Measurements from ENCODE around the gene RASGRP1. TPM values are rescaled to one million over a fixed set of nuclear protein-coding genes. Genes with fewer than 3 reads are reported as not detected.
A peak's percentile ranks its signal among the peaks of the same experiment; 100 is the strongest.

The RASGRP1 gene
- total and polyA plus RNA-seq, 2 donors (not counting 1 experiment from before 2014, with no cell fraction given): 1.6 TPM; not detected in 1

DNA sequence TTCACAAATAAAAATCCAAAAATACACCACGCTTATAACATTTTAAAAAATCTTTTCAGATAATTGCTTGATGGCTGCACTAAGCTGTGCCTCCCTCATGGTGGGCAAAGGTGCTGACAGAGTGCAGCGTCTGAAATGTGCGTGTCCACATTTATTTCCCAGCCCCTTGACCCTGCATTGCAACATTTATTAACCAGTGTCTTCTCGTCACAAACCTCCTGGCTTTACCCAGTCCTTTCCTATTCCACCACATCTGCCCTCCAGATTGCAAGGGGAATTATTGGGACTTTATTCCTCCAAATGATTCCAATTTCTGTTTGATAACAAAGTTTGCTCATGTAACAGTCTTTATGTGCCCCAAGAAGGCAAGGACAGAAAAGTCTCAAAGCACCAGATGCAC is 5.5 kb downstream of the RASGRP1 start:
- H3K27ac ChIP-seq (ENCODE audit: insufficient read depth, low read length): no peak overlapping the region
- H4K20me1 ChIP-seq (ENCODE audit: control insufficient read depth, extremely low read depth, insufficient read depth, low read length): no peaks in the 10 kb centered on the region
- no peak overlapping the region for H3K9ac ChIP-seq (ENCODE audit: insufficient read depth, low read length)
- no peaks in the 10 kb centered on the region for H3K36me3 ChIP-seq (ENCODE audit: control insufficient read depth, insufficient read depth, low read length)
- H3K79me2 ChIP-seq (ENCODE audit: control insufficient read depth, insufficient read depth, low read length): no peaks in the 10 kb centered on the region
- H2AFZ ChIP-seq (ENCODE audit: low read length): no peak overlapping the region
- no peaks in the 10 kb centered on the region for H3K27me3 ChIP-seq (ENCODE audit: control insufficient read depth, insufficient read depth, low read length)
- no peak for DNase-seq (ENCODE audit: low read depth in 2 of 2)
- H3K9me3 ChIP-seq (ENCODE audit: control insufficient read depth, insufficient read depth, low read depth, low read length): no peaks in the 10 kb centered on the region
- no peaks in the 10 kb centered on the region for H3K4me1 ChIP-seq (ENCODE audit: control insufficient read depth, extremely low read depth, insufficient read depth, low read length)
- H3K4me2 ChIP-seq (ENCODE audit: extremely low read depth, insufficient read depth, low read length): no peak overlapping the region
- TF ChIP-seq CTCF (conservative IDR thresholded peaks at IDR 0.05 in 1 of 2, IDR thresholded peaks at IDR 0.05 in 1 of 2; ENCODE audit: low read depth in 1 of 2, low read length in 2 of 2) (no peak), EZH2 (IDR thresholded peaks at IDR 0.05; ENCODE audit: low read length, missing control alignments) (no peak)
- no peak overlapping the region for H3K4me3 ChIP-seq (replicated peaks in 1 of 4; ENCODE audit: control extremely low read depth in 1 of 4, insufficient read depth in 1 of 4, low read depth in 3 of 4, low read length in 4 of 4)

GRCh38 chr15:38558372-38559059 is 6.1 kb downstream of the RASGRP1 start:
- Histone ChIP-seq H3K9me3 (ENCODE audit: control insufficient read depth, insufficient read depth, low read depth, low read length) (no peaks in the 10 kb centered on the region), H4K20me1 (ENCODE audit: control insufficient read depth, extremely low read depth, insufficient read depth, low read length) (no peaks in the 10 kb centered on the region), H3K27ac (ENCODE audit: insufficient read depth, low read length) (no peak overlapping the region), H3K36me3 (ENCODE audit: control insufficient read depth, insufficient read depth, low read length) (no peaks in the 10 kb centered on the region), H3K4me1 (ENCODE audit: control insufficient read depth, extremely low read depth, insufficient read depth, low read length) (no peaks in the 10 kb centered on the region), H2AFZ (ENCODE audit: low read length) (no peak overlapping the region), H3K27me3 (ENCODE audit: control insufficient read depth, insufficient read depth, low read length) (no peaks in the 10 kb centered on the region), H3K4me2 (ENCODE audit: extremely low read depth, insufficient read depth, low read length) (no peak overlapping the region), H3K79me2 (ENCODE audit: control insufficient read depth, insufficient read depth, low read length) (no peaks in the 10 kb centered on the region), H3K9ac (ENCODE audit: insufficient read depth, low read length) (no peak overlapping the region), H3K4me3 (replicated peaks in 1 of 4; ENCODE audit: control extremely low read depth in 1 of 4, insufficient read depth in 1 of 4, low read depth in 3 of 4, low read length in 4 of 4) (no peak overlapping the region)
- TF ChIP-seq CTCF (conservative IDR thresholded peaks at IDR 0.05 in 1 of 2, IDR thresholded peaks at IDR 0.05 in 1 of 2; ENCODE audit: low read depth in 1 of 2, low read length in 2 of 2) (no peak), EZH2 (IDR thresholded peaks at IDR 0.05; ENCODE audit: low read length, missing control alignments) (no peak)
- DNase-seq (ENCODE audit: low read depth in 2 of 2): peak; percentile 14 to 51

DNA sequence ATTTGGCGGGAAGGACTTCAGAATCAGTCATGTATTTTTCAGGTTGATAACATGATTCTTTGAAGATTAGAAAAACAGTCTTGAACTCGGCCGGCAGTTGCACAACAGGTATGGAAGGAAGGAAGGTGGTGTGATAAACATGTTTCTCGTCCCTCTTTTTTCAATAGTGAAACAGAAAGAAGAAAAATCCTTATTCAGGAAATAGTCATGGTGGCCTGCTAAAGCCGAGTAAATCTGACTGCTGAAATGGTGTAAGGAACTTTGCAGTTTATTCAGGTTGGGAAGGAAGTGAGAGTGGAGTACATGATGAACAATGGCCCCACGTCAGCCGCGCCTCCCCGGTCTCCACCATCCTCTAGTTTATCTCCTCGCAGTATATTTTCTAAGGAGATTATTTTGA is 6.7 kb downstream of the RASGRP1 start:
- no peaks in the 10 kb centered on the region for H3K36me3 ChIP-seq (ENCODE audit: control insufficient read depth, insufficient read depth, low read length)
- H3K9ac ChIP-seq (ENCODE audit: insufficient read depth, low read length): no peak overlapping the region
- H3K4me1 ChIP-seq (ENCODE audit: control insufficient read depth, extremely low read depth, insufficient read depth, low read length): no peaks in the 10 kb centered on the region
- H3K79me2 ChIP-seq (ENCODE audit: control insufficient read depth, insufficient read depth, low read length): no peaks in the 10 kb centered on the region
- no peaks in the 10 kb centered on the region for H3K9me3 ChIP-seq (ENCODE audit: control insufficient read depth, insufficient read depth, low read depth, low read length)
- no peak overlapping the region for H2AFZ ChIP-seq (ENCODE audit: low read length)
- no peak overlapping the region for H3K4me2 ChIP-seq (ENCODE audit: extremely low read depth, insufficient read depth, low read length)
- no peak overlapping the region for H3K4me3 ChIP-seq (replicated peaks in 1 of 4; ENCODE audit: control extremely low read depth in 1 of 4, insufficient read depth in 1 of 4, low read depth in 3 of 4, low read length in 4 of 4)
- no peaks in the 10 kb centered on the region for H4K20me1 ChIP-seq (ENCODE audit: control insufficient read depth, extremely low read depth, insufficient read depth, low read length)
- no peaks in the 10 kb centered on the region for H3K27me3 ChIP-seq (ENCODE audit: control insufficient read depth, insufficient read depth, low read length)
- DNase-seq (ENCODE audit: low read depth in 2 of 2): no peak
- TF ChIP-seq EZH2 (IDR thresholded peaks at IDR 0.05; ENCODE audit: low read length, missing control alignments) (no peak), CTCF (conservative IDR thresholded peaks at IDR 0.05 in 1 of 2, IDR thresholded peaks at IDR 0.05 in 1 of 2; ENCODE audit: low read depth in 1 of 2, low read length in 2 of 2) (no peak)
- no peak overlapping the region for H3K27ac ChIP-seq (ENCODE audit: insufficient read depth, low read length)

All from fibroblast of lung (primary cell).